Stomach (tissue), 9 donors: Measurements from ENCODE around the gene GALNT13. TPM values are rescaled to one million over a fixed set of nuclear protein-coding genes. Genes with fewer than 3 reads are reported as not detected.

ENCODE experiments used
- DNase-seq, 2 donors: peaks; one replicate each; pipeline versions ENCODE4 v3.0.0 to v3.0.0-alpha.2; 2013 to 2019
- H3K27ac ChIP-seq, 5 donors: fragments of 200-600 bp in 4 of 5; sonication (generic) in 4 of 5; one replicate each; pipeline ENCODE4 v1.5.1; 2013 to 2019; ENCODE audit warnings: mild to moderate bottlenecking in 1 of 5, moderate library complexity in 1 of 5
- H3K27me3 ChIP-seq, 3 donors: fragments of 200-600 bp; sonication (generic); one replicate each; pipeline ENCODE4 v1.5.1; 2017 to 2019; ENCODE audit warnings: mixed run types in 1 of 3
- H3K36me3 ChIP-seq, 4 donors: fragments of 200-600 bp; sonication (generic); 1 replicate in 3 of 4; 2 replicates in 1 of 4; pipeline ENCODE4 v1.5.1; 2016 to 2019
- H3K4me1 ChIP-seq, 4 donors: fragments of 200-600 bp; sonication (generic); one replicate each; pipeline ENCODE4 v1.5.1; 2016 to 2019
- H3K4me3 ChIP-seq, 4 donors: fragments of 200-600 bp; sonication (generic) in 3 of 4; one replicate each; pipeline ENCODE4 v1.5.1; 2016 to 2019; ENCODE audit warnings: mild to moderate bottlenecking in 1 of 4
- H3K9me3 ChIP-seq, 4 donors: fragments of 200-600 bp; sonication (generic); one replicate each; pipeline ENCODE4 v1.5.1; 2016 to 2019
- CTCF ChIP-seq, 7 experiments: fragments of 450-650 bp in 4 of 7; fragments of 200-600 bp in 3 of 7; sonication (generic) in 3 of 7; IDR thresholded peaks; one replicate each; pipeline ENCODE4 v1.5.1; 2016 to 2019; ENCODE audit warnings: antibody characterized with exemption in 7 of 7, control low read depth in 2 of 7, mild to moderate bottlenecking in 1 of 7
- EP300 ChIP-seq: sonication (generic); formaldehyde crosslinking; IDR thresholded peaks from one replicate; pipeline ENCODE4 v1.6.1; 2017; ENCODE audit warnings: antibody characterized with exemption
- POLR2A ChIP-seq, 4 donors: fragments of 450-650 bp; IDR thresholded peaks; one replicate each; pipeline ENCODE4 v1.6.1; 2016; ENCODE audit warnings: antibody characterized with exemption in 4 of 4, control low read depth in 2 of 4, mild to moderate bottlenecking in 1 of 4, moderate library complexity in 1 of 4
- POLR2AphosphoS5 ChIP-seq, 3 donors: sonication (generic); formaldehyde crosslinking; IDR thresholded peaks; one replicate each; pipeline ENCODE4 v1.6.1; 2016; ENCODE audit warnings: antibody characterized with exemption in 3 of 3
- WGBS, 5 donors: extraction: QIAGEN DNeasy Blood & Tissue Kit in 3 of 5; methylation state at CpG; one replicate each; pipeline versions ENCODE4 v1.1.5 to v1.1.7; 2013 to 2018; 5-methylcytosine and 5-hydroxymethylcytosine counted together
- intact Hi-C: fragments of 100-400 bp; cut with DNase I; formaldehyde crosslinking; loops from one replicate; pipeline ENCODE4 v1.15.1; 2023; ENCODE audit warnings: low total_unique reads
- polyA plus RNA-seq, 3 donors: library from polyadenylated mRNA; stranded (reverse); fragments of 200-250 nt; gene quantifications; one replicate each; pipeline ENCODE4 v1.2.3, GENCODE V29; 2013
- total RNA-seq, 5 donors: library from RNA; depleted of rRNA; stranded (reverse); fragments of >200 nt; gene quantifications; one replicate each; pipeline versions ENCODE4 v1.1.0 to v1.2.3, GENCODE V29; 2014 to 2016
- donor health status: healthy with polysubstance abuse.
- donor health status: Bipolar disorder and iron deficiency.
- donor health status: healthy.

GALNT13 gene
- total and polyA plus RNA-seq, 8 donors: 0.15 to 6.2 (median 0.72) TPM; not detected in 3

- Histone ChIP-seq H3K4me1 (no peaks in the 10 kb centered on the region), H3K36me3 (no peaks in the 10 kb centered on the region), H3K27ac (no peak overlapping the region), H3K27me3 (no peaks in the 10 kb centered on the region), H3K9me3 (no peaks in the 10 kb centered on the region), H3K4me3 (no peak overlapping the region)
- intact Hi-C loops: no loop called here
- peak in 1 of 2 donors; percentile 15 for DNase-seq
- WGBS, 5 donors: 36 to 55% (median 41%) methylated on average over 3 of the region's 3 CpGs
- TF ChIP-seq EP300: no peak
- TF ChIP-seq POLR2AphosphoS5 (IDR thresholded peaks at IDR 0.05): no peak
- TF ChIP-seq CTCF (IDR thresholded peaks at IDR 0.05): no peak
- no peak for TF ChIP-seq POLR2A (IDR thresholded peaks at IDR 0.05)
Measured at GRCh38 chr2:153940511-153940910, 68.8 kb downstream of the GALNT13 start.

- Histone ChIP-seq H3K9me3 (no peaks in the 10 kb centered on the region), H3K4me3 (no peak overlapping the region), H3K27ac (no peak overlapping the region), H3K27me3 (no peaks in the 10 kb centered on the region), H3K4me1 (no peaks in the 10 kb centered on the region), H3K36me3 (no peaks in the 10 kb centered on the region)
- DNase-seq: no peak
- 80 to 87% (median 83%) methylated on average over 8 of the region's 8 CpGs for WGBS, 5 donors
- no peak for TF ChIP-seq CTCF (IDR thresholded peaks at IDR 0.05)
- no peak for TF ChIP-seq EP300
- TF ChIP-seq POLR2A (IDR thresholded peaks at IDR 0.05): no peak
- TF ChIP-seq POLR2AphosphoS5 (IDR thresholded peaks at IDR 0.05): no peak
- intact Hi-C loops: no loop called here
Measured at GRCh38 chr2:153944800-153945199, 73.1 kb downstream of the GALNT13 start.

GRCh38 chr2:153946036-153946435 lies 74.3 kb downstream of the GALNT13 start:
- Histone ChIP-seq H3K4me1 (no peaks in the 10 kb centered on the region), H3K36me3 (no peaks in the 10 kb centered on the region), H3K4me3 (no peak overlapping the region), H3K9me3 (no peaks in the 10 kb centered on the region), H3K27me3 (no peaks in the 10 kb centered on the region), H3K27ac (no peak overlapping the region)
- DNase-seq: no peak
- intact Hi-C loops: no loop called here
- TF ChIP-seq POLR2AphosphoS5 (IDR thresholded peaks at IDR 0.05) (no peak), EP300 (no peak), CTCF (IDR thresholded peaks at IDR 0.05) (no peak)

GRCh38 chr2:153953761-153954160 lies 82.0 kb downstream of the GALNT13 start:
- intact Hi-C loops: no loop called here
- DNase-seq: no peak
- H3K9me3 ChIP-seq: peaks cover 0 to 4% (median under 1%) of the 10 kb centered on the region in 4 donors
- no peaks in the 10 kb centered on the region for H3K27me3 ChIP-seq
- H3K4me1 ChIP-seq: no peaks in the 10 kb centered on the region
- no peak overlapping the region for H3K27ac ChIP-seq
- H3K4me3 ChIP-seq: no peak overlapping the region
- no peak for TF ChIP-seq CTCF (IDR thresholded peaks at IDR 0.05)
- TF ChIP-seq POLR2A (IDR thresholded peaks at IDR 0.05): no peak
- TF ChIP-seq EP300: no peak
- TF ChIP-seq POLR2AphosphoS5 (IDR thresholded peaks at IDR 0.05): no peak
- H3K36me3 ChIP-seq: no peaks in the 10 kb centered on the region
